Aorta (tissue), 5 donors: ENCODE data around the gene C2orf80. TPM values are rescaled to one million over a fixed set of nuclear protein-coding genes. Genes with fewer than 3 reads are reported as not detected.
"Not testable (repeated sequence)": the region's sequence is repeated elsewhere in the genome, so short reads cannot be mapped to it uniquely, and the experiment has no call there.

Experiments used
- ATAC-seq: fragments of 200-7000 bp; cut with Tn5 transposase; one replicate; pipeline ENCODE4 v1.9.1; 2022; ENCODE audit warnings: moderate library complexity; ENCODE audit not compliant: low FRiP score
- DNase-seq, 2 donors: peaks; one replicate each; pipeline ENCODE4 v3.0.0-alpha.2; 2020
- H3K27ac ChIP-seq, 2 donors: one replicate each; pipeline ENCODE4 v1.5.1; 2013; ENCODE audit warnings: low read length in 2 of 2, mild to moderate bottlenecking in 2 of 2, moderate library complexity in 2 of 2, control low read depth in 1 of 2, inconsistent platforms in 1 of 2, low read depth in 1 of 2
- H3K27me3 ChIP-seq, 2 donors: one replicate each; pipeline ENCODE4 v1.6.1; 2013; ENCODE audit warnings: control low read depth in 1 of 2, low read length in 1 of 2, mild to moderate bottlenecking in 1 of 2, moderate library complexity in 1 of 2; ENCODE audit not compliant: insufficient read depth in 2 of 2, control insufficient read depth in 1 of 2
- H3K36me3 ChIP-seq, 2 donors: one replicate each; pipeline ENCODE4 v1.6.1; 2013; ENCODE audit warnings: control low read depth in 1 of 2, low read length in 1 of 2, mild to moderate bottlenecking in 1 of 2; ENCODE audit not compliant: insufficient read depth in 2 of 2, control insufficient read depth in 1 of 2
- H3K4me1 ChIP-seq, 2 donors: one replicate each; pipeline ENCODE4 v1.6.1; 2013; ENCODE audit warnings: low read length in 2 of 2, control low read depth in 1 of 2, mild to moderate bottlenecking in 1 of 2, moderate library complexity in 1 of 2; ENCODE audit not compliant: insufficient read depth in 2 of 2, control insufficient read depth in 1 of 2
- H3K4me3 ChIP-seq, 2 donors: one replicate each; pipeline ENCODE4 v1.5.1; 2013; ENCODE audit warnings: low read length in 2 of 2, control low read depth in 1 of 2, mild to moderate bottlenecking in 1 of 2
- H3K9me3 ChIP-seq: one replicate; pipeline ENCODE4 v1.6.1; 2013; ENCODE audit warnings: mild to moderate bottlenecking, low read length; ENCODE audit not compliant: control insufficient read depth
- WGBS, 2 donors: extraction: QIAGEN DNeasy Blood & Tissue Kit; methylation state at CpG; one replicate each; pipeline ENCODE4 v1.1.7; 2013; 5-methylcytosine and 5-hydroxymethylcytosine counted together
- intact Hi-C, 2 donors: fragments of 100-400 bp; cut with DNase I; formaldehyde crosslinking; loops; one replicate each; pipeline versions ENCODE4 v1.14.2 to v1.15.0; 2022
- long read RNA-seq, 2 donors: library from polyadenylated mRNA; unstranded; transcript quantifications; one replicate each; pipeline ENCODE4 v2.0.0, GENCODE V29; 2020 to 2021
- polyA plus RNA-seq, 2 donors: library from polyadenylated mRNA; stranded (reverse); fragments of 200-250 nt; gene quantifications; one replicate each; pipeline ENCODE4 v1.2.3, GENCODE V29; 2013
- total RNA-seq, 2 donors: library from RNA; stranded (reverse); fragmentation: NEBNext Ultra II Directional; extraction: Animal tissue kit (Norgen Biotek cat#: 25700); gene quantifications; one replicate each; pipeline ENCODE4 v1.2.1, GENCODE V29; 2021
- donor health status: healthy with polysubstance abuse.
- donor health status: Bipolar disorder and iron deficiency.
- donor health status: DM: no; HTN: no; CAD: no.
- donor health status: DM: no; HTN: no; CAD: no.
- donor health status: DM: yes; HTN: yes; CAD: no.

Gene C2orf80
- total RNA-seq (not detected), polyA plus RNA-seq (not detected)
- long read RNA-seq, donor 1 = 0 reads
- long read RNA-seq, donor 2 = 0 reads

DNA sequence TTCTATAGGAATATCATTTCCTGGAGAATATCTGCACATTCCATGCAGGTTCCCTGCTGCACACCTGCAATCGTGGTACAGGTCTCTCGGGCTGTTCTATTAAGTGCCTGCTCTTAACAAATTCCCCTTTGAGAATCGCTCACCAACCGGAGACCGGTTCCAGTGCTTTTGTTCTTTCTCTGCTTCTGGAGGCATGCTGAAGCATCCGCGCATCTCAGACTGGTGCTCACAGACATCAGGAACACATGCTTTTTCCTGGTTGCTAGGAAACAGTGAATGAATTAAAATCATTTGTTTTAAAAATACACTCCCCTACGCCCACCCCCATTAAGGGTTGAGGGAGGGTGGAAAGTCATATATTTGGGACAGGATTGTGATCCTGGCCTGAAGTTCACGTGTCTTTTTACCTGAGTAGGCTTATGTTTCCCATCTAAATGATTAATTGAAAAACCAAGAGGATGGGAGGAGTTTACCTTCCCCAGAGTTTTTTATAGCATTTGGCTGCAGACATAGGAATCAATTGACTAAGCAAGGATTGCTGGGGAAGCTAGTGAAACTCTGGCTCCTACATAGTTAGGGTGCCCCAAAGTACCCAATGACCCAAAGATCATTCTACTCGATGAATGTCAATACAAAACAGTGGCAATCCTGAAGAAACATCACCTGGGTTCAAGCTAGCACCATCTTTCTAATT lies at the start of gene C2orf80:
C2orf80 (minus strand) TSS at position 221 of the 694 bp plus-strand sequence. CDS start 3,044 bp downstream, outside the sequence.
- H3K27ac ChIP-seq = no peak within 1 kb of the TSS
- H3K27me3 ChIP-seq = no peaks in the 10 kb centered on the region
- ATAC-seq (no peak), DNase-seq (no peak)
- no peaks in the 10 kb centered on the region for H3K36me3 ChIP-seq
- no peaks in the 10 kb centered on the region for H3K9me3 ChIP-seq
- no peaks in the 10 kb centered on the region for H3K4me1 ChIP-seq
- intact Hi-C loops = no loop called here
- 63 to 72% methylated on average over 10 of the region's 10 CpGs for WGBS, 2 donors
- no peak within 1 kb of the TSS for H3K4me3 ChIP-seq

DNA sequence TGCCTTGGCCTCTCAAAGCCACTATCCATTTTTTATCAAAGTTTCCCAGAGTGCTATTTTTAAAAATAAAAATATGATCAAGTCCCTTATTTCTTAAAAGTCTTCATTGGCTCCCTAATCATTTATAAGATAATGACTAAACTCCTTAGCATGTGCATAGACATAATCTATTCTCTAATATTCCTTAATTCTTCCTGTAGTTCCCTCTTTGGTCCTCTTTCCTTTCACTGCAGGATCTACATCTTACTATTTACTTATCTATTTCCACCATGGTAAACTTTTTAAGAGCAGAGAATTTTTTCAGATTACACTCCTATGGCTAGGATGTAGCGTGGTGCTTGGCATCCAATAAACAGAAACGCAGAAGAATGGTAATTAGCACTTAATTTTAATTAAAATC lies 46.0 kb upstream of the C2orf80 start:
- DNase-seq = no peak
- 60 to 95% methylated on average over 2 of the region's 2 CpGs for WGBS, 2 donors
- Histone ChIP-seq H3K36me3 (peaks cover 0 to 2% of the 10 kb centered on the region in 2 donors), H3K27me3 (no peaks in the 10 kb centered on the region), H3K4me1 (no peaks in the 10 kb centered on the region), H3K9me3 (no peaks in the 10 kb centered on the region), H3K27ac (no peak overlapping the region), H3K4me3 (no peak overlapping the region)
- no peak for ATAC-seq
- intact Hi-C loops = no loop called here

DNA sequence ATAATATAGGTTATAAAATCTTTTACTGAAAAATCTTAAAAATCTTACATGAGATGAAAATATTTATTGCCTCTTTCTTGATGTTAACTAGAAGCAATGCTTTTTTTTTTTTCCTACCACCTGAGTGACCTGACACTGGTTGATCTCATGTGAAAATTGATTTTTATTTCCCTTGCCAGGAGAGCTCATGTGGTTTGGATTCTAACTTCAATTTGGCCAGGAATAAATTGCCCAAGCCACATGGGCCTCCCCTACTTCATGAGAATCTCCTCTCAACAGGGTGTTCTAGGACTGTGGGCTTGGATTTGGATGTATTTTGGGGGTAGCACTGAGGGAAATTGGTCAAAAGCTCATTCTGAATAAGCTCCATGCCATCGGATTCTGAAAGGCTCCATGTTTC lies 45.0 kb upstream of the C2orf80 start:
- intact Hi-C loops = no loop called here
- Histone ChIP-seq H3K36me3 (peaks cover 0 to 2% of the 10 kb centered on the region in 2 donors), H3K27me3 (no peaks in the 10 kb centered on the region), H3K4me1 (no peaks in the 10 kb centered on the region), H3K27ac (no peak overlapping the region), H3K4me3 (no peak overlapping the region), H3K9me3 (no peaks in the 10 kb centered on the region)
- DNase-seq (no peak), ATAC-seq (no peak)
- 87 to 92% methylated on average over 1 of the region's 1 CpG for WGBS, 2 donors

DNA sequence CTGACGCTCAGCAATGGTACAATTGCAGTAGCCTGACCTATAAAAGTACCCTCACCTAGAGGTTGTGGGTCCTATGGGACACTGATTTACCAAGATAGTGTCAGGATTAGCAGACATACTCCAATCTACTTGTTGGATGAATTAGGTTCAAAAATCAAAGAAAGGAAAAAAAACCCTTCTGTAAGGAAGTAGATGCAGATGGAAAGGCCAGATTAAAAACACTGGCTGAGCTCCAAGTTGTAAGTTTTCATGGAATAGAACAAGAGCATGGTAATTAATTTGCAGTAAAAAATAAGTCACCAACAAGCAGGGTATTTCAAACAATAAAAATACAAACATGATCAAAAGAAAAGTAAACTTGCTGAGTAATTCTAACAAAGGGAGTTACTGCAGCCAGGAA lies 38.6 kb upstream of the C2orf80 start:
- DNase-seq (no peak), ATAC-seq (no peak)
- Histone ChIP-seq H3K9me3 (no peaks in the 10 kb centered on the region), H3K27ac (no peak overlapping the region), H3K36me3 (no peaks in the 10 kb centered on the region), H3K4me1 (no peaks in the 10 kb centered on the region), H3K27me3 (no peaks in the 10 kb centered on the region), H3K4me3 (no peak overlapping the region)
- intact Hi-C loops = no loop called here
- WGBS, 2 donors = 80 to 90% methylated on average over 1 of the region's 1 CpG

DNA sequence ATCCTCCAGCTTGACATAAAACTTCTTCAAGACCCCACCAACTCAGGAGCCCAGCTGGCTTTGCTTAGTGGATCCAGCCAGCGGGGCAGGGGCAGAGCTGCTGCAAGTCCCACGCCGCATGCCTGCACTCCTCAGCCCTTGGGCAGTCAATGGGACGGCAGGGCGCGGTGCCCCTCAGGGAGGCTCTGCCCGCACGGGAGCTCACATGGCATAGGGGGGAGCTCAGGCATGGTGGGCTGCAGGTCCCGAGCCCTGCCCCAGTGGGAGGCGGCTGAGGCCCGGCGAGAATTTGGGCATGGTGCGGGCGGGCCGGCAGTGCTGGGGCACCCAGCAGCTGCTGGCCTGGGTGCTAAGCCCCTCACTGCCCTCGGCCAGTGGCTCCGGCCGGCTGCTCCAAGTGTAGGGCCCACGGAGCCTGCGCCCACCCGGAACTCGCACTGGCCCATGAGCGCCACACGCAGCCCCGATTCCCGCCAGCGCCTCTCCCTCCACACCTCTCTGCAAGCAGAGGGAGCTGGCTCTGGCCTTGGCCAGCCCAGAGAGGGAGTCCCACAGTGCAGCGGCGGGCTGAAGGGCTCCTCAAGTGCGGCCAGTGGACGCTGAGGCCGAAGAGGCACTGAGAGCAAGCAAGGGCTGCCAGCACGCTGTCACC lies 37.9 kb upstream of the C2orf80 start:
- intact Hi-C loops = no loop called here
- no peak overlapping the region for H3K27ac ChIP-seq
- WGBS, 2 donors = 95 to 96% methylated on average over 33 of the region's 33 CpGs
- no peak for ATAC-seq
- no peak overlapping the region for H3K4me3 ChIP-seq
- no peaks in the 10 kb centered on the region for H3K9me3 ChIP-seq
- no peak for DNase-seq
- no peaks in the 10 kb centered on the region for H3K36me3 ChIP-seq
- H3K27me3 ChIP-seq = no peaks in the 10 kb centered on the region
- H3K4me1 ChIP-seq = no peaks in the 10 kb centered on the region

DNA sequence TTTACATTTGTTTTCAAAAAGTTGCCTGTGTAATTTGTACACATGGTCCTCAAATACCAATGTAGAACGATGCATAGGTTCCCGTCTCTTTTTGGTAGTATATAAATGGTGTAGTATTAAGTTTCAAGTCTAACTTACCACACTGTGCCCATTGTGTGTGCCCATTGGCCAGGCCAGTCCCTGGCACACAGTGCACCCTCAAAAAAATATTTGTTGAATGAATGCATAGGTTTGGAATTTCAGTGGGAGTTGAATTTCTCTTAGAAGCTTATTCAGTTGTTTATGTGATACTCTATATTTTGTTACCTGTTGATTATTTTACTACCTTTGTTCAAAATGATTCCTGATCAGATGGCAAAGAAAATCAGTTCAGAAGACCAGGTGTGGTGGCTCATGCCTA lies 35.0 kb upstream of the C2orf80 start:
- no peak for DNase-seq
- no peaks in the 10 kb centered on the region for H3K27me3 ChIP-seq
- no peak for ATAC-seq
- no peaks in the 10 kb centered on the region for H3K9me3 ChIP-seq
- H3K36me3 ChIP-seq = no peaks in the 10 kb centered on the region
- no peaks in the 10 kb centered on the region for H3K4me1 ChIP-seq
- 90 to 91% methylated on average over 2 of the region's 2 CpGs for WGBS, 2 donors
- no peak overlapping the region for H3K27ac ChIP-seq
- H3K4me3 ChIP-seq = no peak overlapping the region
- intact Hi-C loops = no loop called here

DNA sequence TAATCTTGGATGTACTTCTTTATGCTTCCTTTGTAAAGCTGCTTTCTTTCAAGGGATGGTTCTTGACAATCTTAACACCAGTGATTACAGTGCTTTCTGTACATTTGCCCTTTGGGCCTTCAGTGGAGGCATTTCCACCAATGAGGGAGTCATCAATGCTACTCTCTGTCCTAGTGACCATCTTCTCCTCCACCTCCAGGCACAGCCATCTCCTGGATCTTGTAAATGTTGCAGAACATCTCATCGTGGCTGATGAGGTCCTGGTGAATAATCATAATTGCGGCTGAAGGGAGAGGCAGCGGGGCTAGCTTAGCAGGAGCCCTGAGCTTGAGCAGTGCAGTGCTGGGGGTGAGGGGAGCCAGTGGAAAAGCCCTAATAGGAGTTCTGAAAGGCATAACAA lies 32.5 kb upstream of the C2orf80 start:
- no peaks in the 10 kb centered on the region for H3K27me3 ChIP-seq
- no peak overlapping the region for H3K4me3 ChIP-seq
- no peaks in the 10 kb centered on the region for H3K36me3 ChIP-seq
- H3K27ac ChIP-seq = no peak overlapping the region
- no peak for DNase-seq
- ATAC-seq = no peak
- intact Hi-C loops = no loop called here
- WGBS, 2 donors = 90 to 93% methylated on average over 3 of the region's 3 CpGs
- H3K4me1 ChIP-seq = no peaks in the 10 kb centered on the region
- H3K9me3 ChIP-seq = no peaks in the 10 kb centered on the region

DNA sequence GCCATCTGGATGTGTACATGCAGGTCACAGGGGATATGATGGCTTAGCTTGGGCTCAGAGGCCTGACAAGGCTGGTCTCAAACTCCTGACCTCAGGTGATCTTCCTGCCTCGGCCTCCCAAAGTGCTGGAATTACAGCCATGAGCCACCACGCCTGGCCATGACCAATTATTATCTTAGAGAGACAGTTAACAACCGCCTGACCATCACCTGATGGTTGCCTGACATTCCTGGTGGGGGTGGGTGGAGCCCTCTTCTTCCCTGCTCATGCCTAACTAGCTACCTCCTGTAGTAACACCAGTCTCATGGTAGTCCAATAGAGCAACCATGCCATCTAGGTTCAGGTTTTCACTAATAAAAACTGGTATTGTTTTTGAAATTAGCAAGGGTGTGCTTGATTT lies 32.0 kb upstream of the C2orf80 start:
- H3K36me3 ChIP-seq, H3K4me3 ChIP-seq, ATAC-seq, H3K27ac ChIP-seq, DNase-seq, H3K4me1 ChIP-seq, H3K27me3 ChIP-seq, intact Hi-C loops, H3K9me3 ChIP-seq: not testable (repeated sequence)
- 82 to 89% methylated on average over 3 of the region's 3 CpGs for WGBS, 2 donors
